HG03457 (cell line): Measurements from ENCODE around the gene SLC26A5.
"Not testable (repeated sequence)": the region's sequence is repeated elsewhere in the genome, so short reads cannot be mapped to it uniquely, and the experiment has no call there.

Experiments
- ATAC-seq: cut with Tn5 transposase; IDR thresholded peaks from one replicate; pipeline ENCODE4 v1.9.1; 2021; ENCODE audit warnings: moderate number of reproducible peaks; ENCODE audit not compliant: unreplicated experiment

Gene SLC26A5, protein sequence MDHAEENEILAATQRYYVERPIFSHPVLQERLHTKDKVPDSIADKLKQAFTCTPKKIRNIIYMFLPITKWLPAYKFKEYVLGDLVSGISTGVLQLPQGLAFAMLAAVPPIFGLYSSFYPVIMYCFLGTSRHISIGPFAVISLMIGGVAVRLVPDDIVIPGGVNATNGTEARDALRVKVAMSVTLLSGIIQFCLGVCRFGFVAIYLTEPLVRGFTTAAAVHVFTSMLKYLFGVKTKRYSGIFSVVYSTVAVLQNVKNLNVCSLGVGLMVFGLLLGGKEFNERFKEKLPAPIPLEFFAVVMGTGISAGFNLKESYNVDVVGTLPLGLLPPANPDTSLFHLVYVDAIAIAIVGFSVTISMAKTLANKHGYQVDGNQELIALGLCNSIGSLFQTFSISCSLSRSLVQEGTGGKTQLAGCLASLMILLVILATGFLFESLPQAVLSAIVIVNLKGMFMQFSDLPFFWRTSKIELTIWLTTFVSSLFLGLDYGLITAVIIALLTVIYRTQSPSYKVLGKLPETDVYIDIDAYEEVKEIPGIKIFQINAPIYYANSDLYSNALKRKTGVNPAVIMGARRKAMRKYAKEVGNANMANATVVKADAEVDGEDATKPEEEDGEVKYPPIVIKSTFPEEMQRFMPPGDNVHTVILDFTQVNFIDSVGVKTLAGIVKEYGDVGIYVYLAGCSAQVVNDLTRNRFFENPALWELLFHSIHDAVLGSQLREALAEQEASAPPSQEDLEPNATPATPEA

GRCh38 chr7:103446049-103446520, at the start of gene SLC26A5:
Gene SLC26A5, minus strand, starts transcription at chr7:103446207. Its CDS starts 24,693 bp downstream, at chr7:103421514.
- ATAC-seq = no peak

DNA sequence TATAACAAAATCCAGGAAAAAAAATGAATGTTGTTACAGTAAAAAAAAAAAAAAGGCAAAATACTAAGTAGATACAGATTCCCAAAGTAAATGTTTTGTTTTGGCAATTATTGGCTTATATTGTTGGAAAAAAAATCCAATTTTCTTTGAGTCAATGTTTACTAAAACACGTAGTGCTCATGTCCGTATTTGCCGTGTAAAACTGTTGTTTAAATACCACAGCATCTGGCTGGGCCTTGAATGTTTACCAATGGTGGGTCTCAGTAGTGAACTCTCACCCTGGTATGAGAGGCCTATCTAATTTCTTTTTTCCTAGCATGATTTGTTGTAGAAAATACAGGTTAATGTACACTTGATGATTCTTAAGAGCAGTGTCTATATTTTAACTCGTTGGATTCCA, 41.4 kb upstream of the SLC26A5 start:
- no peak for ATAC-seq

- ATAC-seq = not testable (repeated sequence)
Observed at GRCh38 chr7:103486873-103487272, 40.9 kb upstream of the SLC26A5 start.

GRCh38 chr7:103480771-103481170, 34.8 kb upstream of the SLC26A5 start:
- ATAC-seq = no peak

- no peak for ATAC-seq
Observed at GRCh38 chr7:103474956-103475355, 28.9 kb upstream of the SLC26A5 start.

DNA sequence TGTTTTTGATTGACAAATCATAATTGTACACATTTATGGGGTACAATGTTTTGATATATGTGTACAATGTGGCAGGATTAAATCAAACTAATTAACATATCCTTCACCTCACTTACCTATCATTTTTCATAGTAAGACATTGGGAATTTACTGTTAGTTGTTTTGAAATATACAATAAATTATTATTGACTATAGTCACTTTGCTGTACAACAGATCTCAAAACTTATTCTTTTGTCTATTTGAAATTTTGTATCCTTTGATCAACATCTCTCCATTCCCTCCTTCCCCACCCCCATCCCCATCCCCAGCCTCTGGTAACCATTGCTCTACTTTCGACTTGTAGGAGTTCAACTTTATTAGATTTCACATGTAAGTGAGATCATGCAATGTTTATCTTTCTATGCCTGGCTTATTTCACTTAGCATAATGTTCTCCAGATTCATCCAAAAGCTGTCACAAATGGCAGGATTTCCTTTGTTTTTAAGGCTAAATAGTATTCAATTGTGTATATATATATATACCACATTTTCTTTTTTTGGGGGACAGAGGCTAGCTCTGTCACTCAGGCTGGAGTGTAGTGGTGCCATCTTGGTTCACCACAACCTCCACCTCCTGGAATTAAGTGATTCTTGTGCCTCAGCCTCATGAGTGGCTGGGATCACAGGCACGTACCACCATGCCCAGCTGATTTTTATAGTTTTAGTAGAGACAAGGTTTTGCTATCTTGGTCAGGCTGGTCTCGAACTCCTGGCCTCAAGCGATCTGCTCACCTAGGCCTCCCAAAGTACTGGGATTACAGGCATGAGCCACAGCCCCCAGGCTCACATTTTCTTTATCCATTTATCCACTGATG, 23.3 kb upstream of the SLC26A5 start:
- no peak for ATAC-seq

- ATAC-seq = no peak
Observed at GRCh38 chr7:103466814-103467213, 20.8 kb upstream of the SLC26A5 start.

GRCh38 chr7:103462358-103462757, 16.4 kb upstream of the SLC26A5 start:
- ATAC-seq = no peak

- peak; percentile 59 for ATAC-seq
Observed at GRCh38 chr7:103447073-103447960, 1.3 kb upstream of the SLC26A5 start.

- no peak for ATAC-seq
Observed at GRCh38 chr7:103445228-103446048, 569 bp downstream of the SLC26A5 start.

DNA sequence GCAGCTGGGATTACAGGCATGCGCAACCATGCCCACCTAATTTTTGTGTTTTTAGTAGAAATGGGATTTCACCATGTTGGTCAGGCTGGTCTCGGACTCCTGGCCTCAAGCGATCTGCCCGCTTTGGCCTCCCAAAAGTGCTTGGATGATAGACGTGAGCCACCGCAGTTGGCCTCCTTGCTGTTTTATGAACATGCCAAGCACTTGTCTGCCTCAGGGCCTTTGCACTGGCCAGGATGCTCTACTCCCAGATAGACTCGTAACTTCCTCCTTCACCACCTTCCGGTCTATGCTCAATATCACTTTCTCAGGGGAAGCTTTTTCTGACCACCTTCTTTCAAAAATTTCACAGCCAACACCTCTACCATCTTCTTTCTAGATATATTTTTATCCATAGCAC, 6.3 kb downstream of the SLC26A5 start:
- ATAC-seq = no peak

GRCh38 chr7:103437623-103438022, 8.4 kb downstream of the SLC26A5 start:
- no peak for ATAC-seq

GRCh38 chr7:103432712-103433111, 13.3 kb downstream of the SLC26A5 start:
- ATAC-seq = no peak

DNA sequence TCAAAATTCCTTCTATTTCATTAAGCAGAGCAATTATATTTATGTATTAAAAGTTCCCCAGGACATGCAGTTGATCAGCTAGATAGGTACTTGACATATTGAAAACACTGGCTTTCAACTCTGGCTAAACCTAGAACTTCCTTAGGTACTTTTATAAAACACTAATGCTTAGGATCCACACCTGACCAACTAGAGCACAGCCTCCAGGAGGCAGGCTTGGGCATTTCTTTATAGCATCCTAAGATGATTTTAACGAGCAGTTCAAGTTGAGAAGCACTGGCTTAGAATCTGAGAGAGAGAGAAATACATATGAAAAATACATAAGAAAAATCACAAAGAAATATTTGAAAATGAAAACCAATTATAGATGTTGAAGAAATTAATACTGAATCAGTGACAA, 20.8 kb downstream of the SLC26A5 start:
- no peak for ATAC-seq

DNA sequence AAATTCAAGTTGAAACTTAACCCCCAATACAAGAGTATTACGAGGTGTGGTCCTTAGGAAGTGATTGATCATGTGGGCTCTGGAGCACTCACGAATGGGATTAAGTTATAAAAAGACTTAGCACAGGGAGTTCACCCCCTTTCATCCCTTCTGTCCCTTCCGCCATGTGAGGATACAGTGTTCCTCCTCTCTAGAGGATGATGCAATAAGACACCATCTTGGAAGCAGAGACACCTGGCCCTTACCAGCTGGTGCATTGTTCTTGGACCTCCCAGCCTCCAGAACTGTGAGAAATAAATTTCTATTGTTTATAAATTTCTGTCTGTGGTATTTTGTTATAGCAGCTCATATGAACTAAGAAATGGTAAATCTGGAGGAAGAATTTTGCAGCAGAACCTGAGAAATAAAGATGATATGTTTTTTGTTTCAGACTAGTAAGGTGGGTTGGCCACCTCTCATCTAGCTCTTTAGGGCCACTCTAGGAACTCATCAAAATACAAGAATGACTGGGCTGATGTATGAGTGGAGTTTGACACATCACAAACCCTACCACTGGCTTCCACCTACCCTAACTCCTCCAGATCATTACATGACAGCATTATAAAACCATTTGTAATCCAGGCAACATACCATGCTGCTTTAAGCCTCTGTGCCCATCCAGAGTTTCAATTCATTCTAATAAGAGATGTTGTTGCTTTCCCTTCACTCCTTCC, 22.4 kb downstream of the SLC26A5 start:
- no peak for ATAC-seq

- no peak for ATAC-seq
Observed at GRCh38 chr7:103420857-103421384, 25.1 kb downstream of the SLC26A5 start.

- no peak for ATAC-seq
Observed at GRCh38 chr7:103418241-103418640, 27.8 kb downstream of the SLC26A5 start.

- no peak for ATAC-seq
Observed at GRCh38 chr7:103413407-103413806, 32.6 kb downstream of the SLC26A5 start.
